ENCODE data around the gene TBX10. TPM values are rescaled to one million over a fixed set of nuclear protein-coding genes. Genes with fewer than 3 reads are reported as not detected.

TBX10 gene
- polyA plus RNA-seq, 1 of the 3 experiments (the other 2 are of a cell fraction), result not detected

GRCh38 chr11:67662835-67663531 lies 23.4 kb upstream of the TBX10 start:
- DNase-seq, result no peak
- Histone ChIP-seq H3K4me3 (ENCODE audit: low read depth in 2 of 2, low read length in 1 of 2) (no peak overlapping the region), H3F3A (replicated peaks; ENCODE audit: insufficient read depth) (no peaks in the 10 kb centered on the region), H3K9me3 (no peaks in the 10 kb centered on the region), H3K27me3 (ENCODE audit: insufficient read depth) (peaks cover 5% of the 10 kb centered on the region; the same call in 1 of the 2 replicates), H3K27ac (ENCODE audit: low read depth in 2 of 2, low read length in 1 of 2) (no peak overlapping the region), H3K79me2 (ENCODE audit: insufficient read depth) (no peaks in the 10 kb centered on the region), H3K36me3 (replicated peaks in 1 of 2; ENCODE audit: control insufficient read depth in 1 of 2, insufficient read depth in 2 of 2, low read length in 1 of 2) (no peaks in the 10 kb centered on the region), H3K4me1 (ENCODE audit: control insufficient read depth in 1 of 2, insufficient read depth in 2 of 2, low read depth in 1 of 2, low read length in 1 of 2) (no peaks in the 10 kb centered on the region; a peak in 1 of 4 replicates), H3K9me2 (no peaks in the 10 kb centered on the region), H3K4me2 (no peak overlapping the region), H4K20me1 (ENCODE audit: insufficient read depth) (no peaks in the 10 kb centered on the region), H3K9ac (no peak overlapping the region), H2AFZ (ENCODE audit: low read depth) (no peak overlapping the region)
- ChIA-PET POLR2A (no interaction called here), CTCF (interaction anchor here (1.1 to 21.6 kb wide), 2 partner anchors 14 to 27 kb away, joined by 3 to 308 read pairs; partner anchors contain the start of genes NUDT8 and TBX10)
- no peak for TF ChIP-seq GABPA (IDR thresholded peaks at IDR 0.05; ENCODE audit: low read depth)
- no peak for TF ChIP-seq FOXJ3 (CRISPR knock-in tag; IDR thresholded peaks at IDR 0.05)
- TF ChIP-seq TAF1 (IDR thresholded peaks at IDR 0.05; ENCODE audit: borderline replicate concordance, low read depth, low read length), result no peak
- no peak for TF ChIP-seq TCF12 (IDR thresholded peaks at IDR 0.05)
- no peak for TF ChIP-seq NFIC (IDR thresholded peaks at IDR 0.05; ENCODE audit: borderline replicate concordance)
- TF ChIP-seq JUND (IDR thresholded peaks at IDR 0.05), result no peak
- no peak for TF ChIP-seq SIN3A (IDR thresholded peaks at IDR 0.05; ENCODE audit: borderline replicate concordance, low read depth, low read length)
- TF ChIP-seq NRF1 (IDR thresholded peaks at IDR 0.05; ENCODE audit: low read depth, low read length), result no peak
- no peak for TF ChIP-seq SMC3 (IDR thresholded peaks at IDR 0.05; ENCODE audit: low read depth, low read length)
- no peak for TF ChIP-seq FOSL2 (IDR thresholded peaks at IDR 0.05; ENCODE audit: borderline replicate concordance, low read depth)
- no peak for TF ChIP-seq CHD2 (IDR thresholded peaks at IDR 0.05; ENCODE audit: low read length, partially characterized antibody)
- TF ChIP-seq RAD21 (IDR thresholded peaks at IDR 0.05; ENCODE audit: low read length), result no peak
- TF ChIP-seq IRF3 (IDR thresholded peaks at IDR 0.05; ENCODE audit: low read depth, low read length), result no peak
- TF ChIP-seq ELF1 (IDR thresholded peaks at IDR 0.05), result no peak
- no peak for TF ChIP-seq REST (IDR thresholded peaks at IDR 0.05; ENCODE audit: low read depth, low read length)
- 62% methylated on average over 12 of the region's 19 CpGs for WGBS (ENCODE audit: low lambda C conversion rate)
